GM19351 (cell line): Measurements from ENCODE around the gene OGDH.

Source experiments
- ATAC-seq: cut with Tn5 transposase; IDR thresholded peaks from one replicate; pipeline ENCODE4 v1.9.1; 2021; ENCODE audit warnings: mild to moderate bottlenecking, moderate library complexity; ENCODE audit not compliant: unreplicated experiment

The OGDH gene

GRCh38 chr7:44618045-44618444 is 11.6 kb downstream of the OGDH start:
- ATAC-seq = no peak

GRCh38 chr7:44618753-44619152 is 12.3 kb downstream of the OGDH start:
- ATAC-seq = no peak

DNA sequence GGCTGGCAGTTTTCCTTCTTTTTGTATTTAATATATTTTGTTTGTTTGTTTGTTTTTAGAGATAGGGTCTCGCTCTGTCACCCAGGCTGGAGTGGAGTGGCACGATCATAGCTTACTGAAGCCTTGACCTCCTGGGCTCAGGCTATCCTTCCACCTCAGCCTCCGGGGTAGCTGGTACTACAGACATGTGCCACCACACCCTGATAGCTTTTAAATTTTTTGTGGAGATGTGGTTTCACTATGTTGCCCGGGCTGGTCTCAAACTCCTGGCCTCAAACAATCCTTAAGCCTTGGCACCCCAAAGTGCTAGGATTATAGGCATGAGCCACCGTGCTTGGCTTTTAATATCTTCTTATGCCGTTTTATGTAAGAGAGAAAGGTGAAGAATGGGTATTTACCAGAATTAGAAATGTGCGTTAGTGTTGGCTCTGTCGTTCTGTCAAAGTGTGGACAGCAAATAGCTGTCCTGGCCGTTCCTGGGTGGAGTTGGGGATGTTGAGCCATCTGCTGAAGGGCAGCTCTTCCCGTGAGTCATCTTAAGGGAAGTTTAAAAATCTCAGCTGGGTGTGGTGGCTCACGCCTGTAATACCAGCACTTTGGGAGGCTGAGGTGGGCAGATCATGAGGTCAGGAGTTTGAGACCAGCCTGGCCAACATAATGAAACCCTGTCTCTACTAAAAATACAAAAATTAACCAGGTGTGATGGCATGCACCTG is 14.8 kb downstream of the OGDH start:
- no peak for ATAC-seq

DNA sequence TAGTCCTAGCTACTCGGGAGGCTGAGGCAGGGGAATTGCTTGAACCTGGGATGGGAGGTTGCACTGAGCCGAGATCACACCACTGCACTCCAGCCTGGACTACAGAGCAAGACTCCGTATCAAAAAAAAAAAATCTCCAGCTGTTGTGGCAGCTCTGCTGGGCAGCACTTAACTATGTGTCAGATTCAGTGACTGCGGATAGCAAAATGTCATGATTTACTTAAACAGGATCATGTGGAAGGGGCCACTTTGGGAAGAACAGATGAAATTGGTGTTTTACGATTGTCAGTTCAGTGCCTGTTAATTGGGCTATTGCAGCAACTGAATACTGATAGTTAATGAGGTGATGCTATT is 15.3 kb downstream of the OGDH start:
- ATAC-seq = no peak

DNA sequence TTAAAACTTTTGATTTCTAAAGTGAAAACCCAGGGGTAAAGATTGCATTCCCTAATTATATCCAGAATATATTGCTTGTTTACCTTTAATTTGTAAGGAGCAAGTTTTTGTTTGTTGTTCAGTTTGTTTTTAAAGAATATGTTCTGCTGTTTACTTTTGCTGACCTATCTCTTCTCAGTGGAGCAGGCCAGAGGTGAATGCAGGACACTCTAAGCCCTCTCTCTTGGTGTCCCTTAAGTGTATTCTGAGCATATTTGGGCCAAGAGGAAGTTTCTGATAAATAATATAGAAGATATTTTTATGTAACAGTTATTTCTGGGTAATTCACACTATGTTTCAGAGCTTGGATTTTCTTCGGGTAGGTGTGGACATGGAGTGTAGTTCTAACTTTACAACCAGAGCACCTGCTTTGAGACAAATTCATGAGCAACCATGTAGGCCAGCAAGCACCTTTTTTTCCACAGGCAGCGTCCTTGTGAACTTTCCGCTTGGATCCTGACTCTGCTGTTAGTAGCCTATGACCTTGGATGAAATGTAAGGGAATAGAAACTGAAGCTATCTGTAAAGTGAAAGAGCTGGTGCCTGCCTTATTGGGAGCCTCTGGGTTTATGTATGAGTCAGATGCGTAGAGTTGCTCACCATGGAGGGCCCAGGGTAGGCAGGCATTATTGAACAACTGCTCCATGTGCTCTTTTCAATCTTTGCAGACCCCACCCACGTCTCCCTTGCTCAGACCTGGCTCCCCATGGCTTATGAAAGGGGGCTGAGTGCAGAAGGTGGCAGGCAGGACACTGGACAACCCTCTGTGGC is 16.1 kb downstream of the OGDH start:
- peak; percentile 81 for ATAC-seq

DNA sequence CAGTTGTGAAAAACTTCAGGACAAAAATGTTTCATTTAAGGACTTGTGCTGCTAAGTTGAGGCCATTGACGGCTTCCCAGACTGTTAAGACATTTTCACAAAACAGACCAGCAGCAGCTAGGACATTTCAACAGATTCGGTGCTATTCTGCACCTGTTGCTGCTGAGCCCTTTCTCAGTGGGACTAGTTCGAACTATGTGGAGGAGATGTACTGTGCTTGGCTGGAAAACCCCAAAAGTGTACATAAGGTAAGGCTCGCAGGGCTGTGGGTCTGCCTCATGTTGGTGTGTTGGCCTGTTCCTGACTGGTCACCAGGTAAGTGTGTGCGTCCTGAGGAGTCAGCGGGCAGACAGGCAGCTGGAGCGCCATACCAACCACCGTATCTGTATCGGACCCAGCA is 17.9 kb downstream of the OGDH start:
- ATAC-seq = no peak

- ATAC-seq = no peak
Measured at GRCh38 chr7:44625526-44626471, 19.4 kb downstream of the OGDH start.

GRCh38 chr7:44626620-44627019 is 20.2 kb downstream of the OGDH start:
- ATAC-seq = no peak

GRCh38 chr7:44629829-44630522 is 23.5 kb downstream of the OGDH start:
- peak; percentile 59 for ATAC-seq

GRCh38 chr7:44630792-44631457 is 24.5 kb downstream of the OGDH start:
- no peak for ATAC-seq

- no peak for ATAC-seq
Measured at GRCh38 chr7:44631458-44632115, 25.2 kb downstream of the OGDH start.

DNA sequence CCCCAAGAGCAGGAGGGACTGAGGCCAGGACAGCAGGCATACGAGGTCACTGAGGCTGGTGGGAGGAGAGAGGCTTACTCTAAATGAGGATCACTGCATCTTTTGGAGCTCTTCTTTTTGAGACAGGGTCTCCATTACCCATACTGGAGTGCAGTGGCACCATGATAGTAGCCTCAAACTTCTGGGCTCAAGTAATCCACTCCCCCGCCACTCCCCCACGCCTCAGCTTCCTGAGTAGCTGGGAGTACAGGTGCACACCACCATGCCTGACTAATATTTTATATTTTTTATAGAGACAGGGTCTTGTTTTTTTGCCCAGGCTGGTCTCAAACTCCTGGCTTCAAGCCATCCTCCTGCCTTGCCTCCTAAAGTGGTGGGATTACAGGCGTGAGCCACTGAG is 25.8 kb downstream of the OGDH start:
- ATAC-seq = no peak

DNA sequence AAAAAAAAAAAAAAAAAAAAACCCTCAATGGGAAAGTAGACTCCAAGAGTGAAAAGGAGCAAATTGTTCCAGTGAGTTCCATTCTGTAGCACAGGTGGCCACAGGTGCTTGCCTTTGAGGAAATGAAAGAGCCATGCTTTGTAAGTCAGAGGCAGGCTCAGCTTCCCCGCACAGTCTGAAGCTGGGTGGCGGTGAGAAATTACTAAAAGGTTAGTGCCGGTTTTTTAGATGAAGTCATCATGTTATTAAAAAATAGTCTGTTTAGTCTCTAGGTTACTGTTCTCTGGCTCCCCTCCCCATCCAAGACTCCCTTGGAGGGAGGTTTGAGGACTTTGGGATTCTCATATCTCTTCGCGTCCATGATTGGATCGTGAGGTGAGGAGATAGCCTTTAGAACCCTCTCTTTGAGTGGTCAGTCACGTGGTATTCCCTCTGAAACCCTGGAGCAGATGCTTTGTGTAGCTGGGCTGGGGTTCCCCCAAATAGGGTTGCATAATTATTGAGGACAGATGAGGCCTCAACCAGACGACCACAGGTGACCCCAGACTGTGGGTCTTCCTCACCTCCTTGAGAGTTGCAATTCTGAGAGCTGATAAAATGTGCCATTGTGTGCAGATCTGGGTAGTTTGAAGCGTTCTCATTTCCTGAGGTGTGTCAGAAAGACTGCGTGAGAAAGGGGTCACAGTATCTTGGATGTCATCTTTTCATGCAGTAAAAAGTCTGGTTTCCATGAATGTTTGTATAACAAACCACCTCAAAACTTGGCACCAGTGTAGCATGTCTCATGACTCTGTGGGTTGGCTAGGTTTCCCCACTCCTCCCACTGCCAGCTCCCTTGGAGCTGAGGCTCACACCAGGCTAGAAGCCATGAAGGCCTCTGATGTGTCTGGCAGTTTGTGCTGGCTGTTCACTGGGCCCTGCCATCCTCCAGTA is 27.1 kb downstream of the OGDH start:
- peak; percentile 61 for ATAC-seq

- ATAC-seq = no peak
Measured at GRCh38 chr7:44634187-44634838, 27.9 kb downstream of the OGDH start.

- no peak for ATAC-seq
Measured at GRCh38 chr7:44634839-44635591, 28.6 kb downstream of the OGDH start.

GRCh38 chr7:44636041-44636584 is 29.7 kb downstream of the OGDH start:
- ATAC-seq = no peak

DNA sequence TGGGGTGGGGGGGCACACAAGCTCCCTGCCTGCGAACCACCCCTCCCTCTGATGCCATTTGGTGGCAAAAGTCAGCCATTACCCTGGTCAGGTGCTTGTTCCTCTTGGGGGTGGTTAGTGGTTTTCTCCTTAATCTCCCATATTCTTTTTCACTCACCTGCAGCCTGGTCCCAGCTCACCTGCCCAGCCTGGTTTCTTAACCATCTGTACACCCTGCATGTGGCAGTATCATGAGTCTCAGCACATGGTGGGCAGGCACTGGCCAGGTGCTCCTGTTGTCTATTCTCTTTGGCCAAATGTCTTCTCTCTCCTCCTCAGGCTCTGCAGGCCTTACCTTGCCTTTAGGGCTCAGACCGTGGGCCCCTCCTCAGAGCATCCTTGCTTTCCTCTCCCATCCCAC is 30.5 kb downstream of the OGDH start:
- no peak for ATAC-seq
